Measurements from ENCODE around the gene P2RY4. TPM values are rescaled to one million over a fixed set of nuclear protein-coding genes. Genes with fewer than 3 reads are reported as not detected.

P2RY4 gene
- total and polyA plus RNA-seq, 10 of the 15 experiments (the other 5 are each of a cell fraction or from before 2014, with no cell fraction given), result 0.07 to 0.44 (median 0.13) TPM; not detected in 7

- ChIA-PET RAD21 (ENCODE audit: unreplicated experiment) (no interaction called here), SMC1A (ENCODE audit: uncharacterized antibody, unreplicated experiment) (no interaction called here), POLR2A (no interaction called here), CTCF (no interaction called here)
- ATAC-seq, result no peak
- Histone ChIP-seq H3K36me3 (ENCODE audit: control insufficient read depth in 2 of 2, insufficient read depth in 2 of 2, low read length in 1 of 2) (no peaks in the 10 kb centered on the region), H3K9ac (ENCODE audit: control insufficient read depth, insufficient read depth, low read length) (no peak overlapping the region), H3K27ac (ENCODE audit: control insufficient read depth, insufficient read depth) (no peak overlapping the region), H4K20me1 (ENCODE audit: control insufficient read depth, insufficient read depth) (no peaks in the 10 kb centered on the region), H3K27me3 (replicated peaks in 1 of 2; ENCODE audit: control insufficient read depth in 2 of 2, insufficient read depth in 2 of 2, low read length in 1 of 2) (no peaks in the 10 kb centered on the region), H3K4me3 (no peak overlapping the region), H3K4me1 (ENCODE audit: control insufficient read depth, insufficient read depth, low read length) (no peaks in the 10 kb centered on the region), H2AFZ (ENCODE audit: control insufficient read depth, low read depth, low read length) (no peak overlapping the region), H3K9me3 (replicated peaks; ENCODE audit: control insufficient read depth, insufficient read depth, low read length) (no peaks in the 10 kb centered on the region), H3K4me2 (ENCODE audit: control insufficient read depth, insufficient read depth) (no peak overlapping the region), H3K79me2 (ENCODE audit: control insufficient read depth, insufficient read depth, low read length) (no peaks in the 10 kb centered on the region)
- DNase-seq (ENCODE audit: low read depth, low spot score), result no peak
- in situ Hi-C loops (cut with MboI) (no loop called here), intact Hi-C loops (cut with micrococcal nuclease; ENCODE audit: unreplicated experiment) (no loop called here)
- no TSS peak for BruUV-seq (replicated peaks)
- TF ChIP-seq DPF2 (IDR thresholded peaks at IDR 0.05) (no peak), IKZF2 (IDR thresholded peaks at IDR 0.05) (no peak), NBN (IDR thresholded peaks at IDR 0.05) (no peak), STAT3 (IDR thresholded peaks at IDR 0.05; ENCODE audit: low read depth, low read length) (no peak), EGR1 (IDR thresholded peaks at IDR 0.05; ENCODE audit: borderline replicate concordance in 1 of 2, low read depth in 2 of 2, low read length in 2 of 2) (no peak), PBX3 (IDR thresholded peaks at IDR 0.05; ENCODE audit: insufficient replicate concordance, low read depth, low read length) (no peak), TAF1 (IDR thresholded peaks at IDR 0.05; ENCODE audit: borderline replicate concordance, low read depth, low read length) (no peak), NFYB (IDR thresholded peaks at IDR 0.05; ENCODE audit: insufficient read depth, low read depth, low read length) (no peak), ETV6 (conservative IDR thresholded peaks at IDR 0.05 in 1 of 2, IDR thresholded peaks at IDR 0.05 in 1 of 2; ENCODE audit: borderline replicate concordance in 1 of 2, low read depth in 1 of 2) (no peak), KLF5 (IDR thresholded peaks at IDR 0.05; ENCODE audit: partially characterized antibody) (no peak), SRF (IDR thresholded peaks at IDR 0.05; ENCODE audit: low read depth in 2 of 2, low read length in 2 of 2) (no peak), MEF2B (IDR thresholded peaks at IDR 0.05; ENCODE audit: partially characterized antibody, poor library complexity, severe bottlenecking) (no peak), CTCF (IDR thresholded peaks at IDR 0.05 in 2 of 3, conservative IDR thresholded peaks at IDR 0.05 in 1 of 3; ENCODE audit: control insufficient read depth in 2 of 3, extremely low read depth in 1 of 3, insufficient read depth in 1 of 3, low read depth in 3 of 3, low read length in 3 of 3) (no peak), ZNF384 (IDR thresholded peaks at IDR 0.05; ENCODE audit: borderline replicate concordance, low read depth, low read length) (no peak)
- FAIRE-seq, result no peak
Measured at GRCh38 chrX:70208479-70208878, 51.5 kb downstream of the P2RY4 start.

Small RNAs within 50 kb of the gene (small RNA-seq; reads per million reads assigned to genes)
- 0.35 reads per million for gene RNA5SP507

Other genes starting within 250 kb of the P2RY4 start
Only the 7 nearest of the 11 such genes appear.
- gene IGBP1, start 126.8 kb downstream of the P2RY4 start, total RNA-seq (2014; rRNA removed), result 52.4 and 58.4 TPM in 2 replicates
- 59.1 and 62.0 TPM in 2 replicates for gene IGBP1, start 126.8 kb downstream of the P2RY4 start, total RNA-seq (2014; rRNA removed; fragmentation: Illumina TruSeq; extraction: Trizol)
- 54.9 and 55.2 TPM in 2 replicates for gene IGBP1, start 126.8 kb downstream of the P2RY4 start, total RNA-seq (2021)
- 120 and 140 TPM in 2 replicates for gene IGBP1, start 126.8 kb downstream of the P2RY4 start, polyA plus RNA-seq (2011; rRNA removed)
- 76.5 and 100 TPM in 2 replicates for gene IGBP1, start 126.8 kb downstream of the P2RY4 start, polyA plus RNA-seq (2014; fragmentation: Illumina TruSeq; extraction: Trizol)
- gene IGBP1, start 126.8 kb downstream of the P2RY4 start, polyA plus RNA-seq (2014; fragmentation: Nextera tagmentation; extraction: Ambion mirVana), result 10 to 100 TPM; 75.8 to 99.3 TPM
- 49.6 and 55.3 TPM in 2 replicates for gene IGBP1, start 126.8 kb downstream of the P2RY4 start, polyA plus RNA-seq (2014; rRNA removed)
- 10 to 100 TPM; 29.7 to 31.9 TPM for gene IGBP1, start 126.8 kb downstream of the P2RY4 start, polyA plus RNA-seq (2016; fragmentation: Nextera tagmentation; extraction: Ambion mirVana)
- 0.34 and 0.49 TPM in 2 replicates for gene DGAT2L6, start 82.7 kb downstream of the P2RY4 start, total RNA-seq (2014; rRNA removed)
- gene DGAT2L6, start 82.7 kb downstream of the P2RY4 start, total RNA-seq (2014; rRNA removed; fragmentation: Illumina TruSeq; extraction: Trizol), result 0.23 and 0.31 TPM in 2 replicates
- gene DGAT2L6, start 82.7 kb downstream of the P2RY4 start, total RNA-seq (2021), result 0.16 TPM in 1 of 2 replicates, not detected in the other
- gene DGAT2L6, start 82.7 kb downstream of the P2RY4 start, polyA plus RNA-seq (2011; rRNA removed), result 0.58 and 1.2 TPM in 2 replicates
- gene DGAT2L6, start 82.7 kb downstream of the P2RY4 start, polyA plus RNA-seq (2014; fragmentation: Illumina TruSeq; extraction: Trizol), result 0.43 and 0.68 TPM in 2 replicates
- gene DGAT2L6, start 82.7 kb downstream of the P2RY4 start, polyA plus RNA-seq (2014; fragmentation: Nextera tagmentation; extraction: Ambion mirVana), result under 1 TPM; 0.11 to 0.23 TPM
- 0.08 and 0.43 TPM in 2 replicates for gene DGAT2L6, start 82.7 kb downstream of the P2RY4 start, polyA plus RNA-seq (2014; rRNA removed)
- not detected for gene DGAT2L6, start 82.7 kb downstream of the P2RY4 start, polyA plus RNA-seq (2016; fragmentation: Nextera tagmentation; extraction: Ambion mirVana)
- gene AWAT1, start 25.5 kb downstream of the P2RY4 start, total RNA-seq (2014; rRNA removed), result not detected in 2 replicates
- gene AWAT1, start 25.5 kb downstream of the P2RY4 start, total RNA-seq (2014; rRNA removed; fragmentation: Illumina TruSeq; extraction: Trizol), result not detected in 2 replicates
- gene AWAT1, start 25.5 kb downstream of the P2RY4 start, total RNA-seq (2021), result not detected in 2 replicates
- not detected in 2 replicates for gene AWAT1, start 25.5 kb downstream of the P2RY4 start, polyA plus RNA-seq (2011; rRNA removed)
- gene AWAT1, start 25.5 kb downstream of the P2RY4 start, polyA plus RNA-seq (2014; fragmentation: Illumina TruSeq; extraction: Trizol), result not detected in 2 replicates
- gene AWAT1, start 25.5 kb downstream of the P2RY4 start, polyA plus RNA-seq (2014; fragmentation: Nextera tagmentation; extraction: Ambion mirVana), result not detected
- gene AWAT1, start 25.5 kb downstream of the P2RY4 start, polyA plus RNA-seq (2014; rRNA removed), result not detected in 2 replicates
- not detected for gene AWAT1, start 25.5 kb downstream of the P2RY4 start, polyA plus RNA-seq (2016; fragmentation: Nextera tagmentation; extraction: Ambion mirVana)
- gene ARR3, start 8.1 kb upstream of the P2RY4 start, total RNA-seq (2014; rRNA removed), result not detected in 2 replicates
- not detected in 2 replicates for gene ARR3, start 8.1 kb upstream of the P2RY4 start, total RNA-seq (2014; rRNA removed; fragmentation: Illumina TruSeq; extraction: Trizol)
- not detected in 2 replicates for gene ARR3, start 8.1 kb upstream of the P2RY4 start, total RNA-seq (2021)
- not detected in 2 replicates for gene ARR3, start 8.1 kb upstream of the P2RY4 start, polyA plus RNA-seq (2011; rRNA removed)
- gene ARR3, start 8.1 kb upstream of the P2RY4 start, polyA plus RNA-seq (2014; fragmentation: Illumina TruSeq; extraction: Trizol), result not detected in 2 replicates
- gene ARR3, start 8.1 kb upstream of the P2RY4 start, polyA plus RNA-seq (2014; fragmentation: Nextera tagmentation; extraction: Ambion mirVana), result not detected
- gene ARR3, start 8.1 kb upstream of the P2RY4 start, polyA plus RNA-seq (2014; rRNA removed), result not detected in 2 replicates
- gene ARR3, start 8.1 kb upstream of the P2RY4 start, polyA plus RNA-seq (2016; fragmentation: Nextera tagmentation; extraction: Ambion mirVana), result not detected
- not detected in 2 replicates for gene RAB41, start 22.0 kb upstream of the P2RY4 start, total RNA-seq (2014; rRNA removed)
- gene RAB41, start 22.0 kb upstream of the P2RY4 start, total RNA-seq (2014; rRNA removed; fragmentation: Illumina TruSeq; extraction: Trizol), result not detected in 2 replicates
- gene RAB41, start 22.0 kb upstream of the P2RY4 start, total RNA-seq (2021), result not detected in 2 replicates
- not detected in 2 replicates for gene RAB41, start 22.0 kb upstream of the P2RY4 start, polyA plus RNA-seq (2011; rRNA removed)
- gene RAB41, start 22.0 kb upstream of the P2RY4 start, polyA plus RNA-seq (2014; fragmentation: Illumina TruSeq; extraction: Trizol), result not detected in 2 replicates
- under 1 TPM in 1 of 2 experiments, not detected in 1; 0.05 TPM for gene RAB41, start 22.0 kb upstream of the P2RY4 start, polyA plus RNA-seq (2014; fragmentation: Nextera tagmentation; extraction: Ambion mirVana)
- not detected in 2 replicates for gene RAB41, start 22.0 kb upstream of the P2RY4 start, polyA plus RNA-seq (2014; rRNA removed)
- under 1 TPM in 1 of 2 experiments, not detected in 1; 0.31 TPM for gene RAB41, start 22.0 kb upstream of the P2RY4 start, polyA plus RNA-seq (2016; fragmentation: Nextera tagmentation; extraction: Ambion mirVana)
- 31.7 and 32.4 TPM in 2 replicates for gene PDZD11, start 29.7 kb upstream of the P2RY4 start, total RNA-seq (2014; rRNA removed)
- 27.4 and 28.4 TPM in 2 replicates for gene PDZD11, start 29.7 kb upstream of the P2RY4 start, total RNA-seq (2014; rRNA removed; fragmentation: Illumina TruSeq; extraction: Trizol)
- gene PDZD11, start 29.7 kb upstream of the P2RY4 start, total RNA-seq (2021), result 26.1 and 29.4 TPM in 2 replicates
- gene PDZD11, start 29.7 kb upstream of the P2RY4 start, polyA plus RNA-seq (2011; rRNA removed), result 57.6 and 73.4 TPM in 2 replicates
- 53.5 and 76.0 TPM in 2 replicates for gene PDZD11, start 29.7 kb upstream of the P2RY4 start, polyA plus RNA-seq (2014; fragmentation: Illumina TruSeq; extraction: Trizol)
- gene PDZD11, start 29.7 kb upstream of the P2RY4 start, polyA plus RNA-seq (2014; fragmentation: Nextera tagmentation; extraction: Ambion mirVana), result 100 to 1,000 TPM in 1 of 2 experiments, 10 to 100 TPM in 1; 76.0 to 123 TPM
- 39.7 and 47.1 TPM in 2 replicates for gene PDZD11, start 29.7 kb upstream of the P2RY4 start, polyA plus RNA-seq (2014; rRNA removed)
- 10 to 100 TPM; 56.5 to 59.1 TPM for gene PDZD11, start 29.7 kb upstream of the P2RY4 start, polyA plus RNA-seq (2016; fragmentation: Nextera tagmentation; extraction: Ambion mirVana)
- gene KIF4A, start 29.9 kb upstream of the P2RY4 start, total RNA-seq (2014; rRNA removed), result 16.2 and 16.8 TPM in 2 replicates
- gene KIF4A, start 29.9 kb upstream of the P2RY4 start, total RNA-seq (2014; rRNA removed; fragmentation: Illumina TruSeq; extraction: Trizol), result 20.7 and 22.1 TPM in 2 replicates
- gene KIF4A, start 29.9 kb upstream of the P2RY4 start, total RNA-seq (2021), result 22.3 and 22.9 TPM in 2 replicates
- gene KIF4A, start 29.9 kb upstream of the P2RY4 start, polyA plus RNA-seq (2011; rRNA removed), result 28.8 and 36.2 TPM in 2 replicates
- gene KIF4A, start 29.9 kb upstream of the P2RY4 start, polyA plus RNA-seq (2014; fragmentation: Illumina TruSeq; extraction: Trizol), result 23.0 and 24.0 TPM in 2 replicates
- gene KIF4A, start 29.9 kb upstream of the P2RY4 start, polyA plus RNA-seq (2014; fragmentation: Nextera tagmentation; extraction: Ambion mirVana), result 10 to 100 TPM; 10.8 to 11.5 TPM
- gene KIF4A, start 29.9 kb upstream of the P2RY4 start, polyA plus RNA-seq (2014; rRNA removed), result 14.7 and 15.4 TPM in 2 replicates
- 10 to 100 TPM; 25.0 to 26.4 TPM for gene KIF4A, start 29.9 kb upstream of the P2RY4 start, polyA plus RNA-seq (2016; fragmentation: Nextera tagmentation; extraction: Ambion mirVana)